ENCODE measurements around the gene IFNA6.
"Not testable (repeated sequence)": the region's sequence is repeated elsewhere in the genome, so short reads cannot be mapped to it uniquely, and the experiment has no call there.

Gene IFNA6

DNA sequence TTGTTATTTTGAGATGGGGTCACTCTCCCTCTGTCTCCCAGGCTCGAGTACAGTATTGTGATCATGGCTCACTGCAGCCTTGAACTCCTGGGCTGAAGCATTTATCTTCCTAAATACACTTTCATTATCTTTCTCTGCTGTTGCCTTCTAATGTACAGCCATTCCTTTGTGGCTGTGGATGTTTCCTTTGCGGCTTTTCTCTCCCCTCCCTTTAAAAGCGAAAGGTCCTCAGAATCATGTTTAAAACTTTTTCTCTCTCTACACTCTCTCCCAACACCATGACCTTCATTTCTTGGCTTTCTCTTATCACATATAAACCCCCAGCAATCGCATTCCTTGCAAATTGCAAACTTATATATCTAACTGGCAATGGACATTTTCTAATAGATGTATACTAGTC lies 32.9 kb upstream of the IFNA6 start:
- H3K27ac ChIP-seq: no peak overlapping the region
- ChIA-PET POLR2A (ENCODE audit: low non-redundant PET) (no interaction called here), CTCF (no interaction called here)
- TF ChIP-seq, protein P1, sequence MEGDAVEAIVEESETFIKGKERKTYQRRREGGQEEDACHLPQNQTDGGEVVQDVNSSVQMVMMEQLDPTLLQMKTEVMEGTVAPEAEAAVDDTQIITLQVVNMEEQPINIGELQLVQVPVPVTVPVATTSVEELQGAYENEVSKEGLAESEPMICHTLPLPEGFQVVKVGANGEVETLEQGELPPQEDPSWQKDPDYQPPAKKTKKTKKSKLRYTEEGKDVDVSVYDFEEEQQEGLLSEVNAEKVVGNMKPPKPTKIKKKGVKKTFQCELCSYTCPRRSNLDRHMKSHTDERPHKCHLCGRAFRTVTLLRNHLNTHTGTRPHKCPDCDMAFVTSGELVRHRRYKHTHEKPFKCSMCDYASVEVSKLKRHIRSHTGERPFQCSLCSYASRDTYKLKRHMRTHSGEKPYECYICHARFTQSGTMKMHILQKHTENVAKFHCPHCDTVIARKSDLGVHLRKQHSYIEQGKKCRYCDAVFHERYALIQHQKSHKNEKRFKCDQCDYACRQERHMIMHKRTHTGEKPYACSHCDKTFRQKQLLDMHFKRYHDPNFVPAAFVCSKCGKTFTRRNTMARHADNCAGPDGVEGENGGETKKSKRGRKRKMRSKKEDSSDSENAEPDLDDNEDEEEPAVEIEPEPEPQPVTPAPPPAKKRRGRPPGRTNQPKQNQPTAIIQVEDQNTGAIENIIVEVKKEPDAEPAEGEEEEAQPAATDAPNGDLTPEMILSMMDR (conservative IDR thresholded peaks at IDR 0.05; ENCODE audit: low read depth): no peak
- DNase-seq (ENCODE audit: low spot score): no peak

DNA sequence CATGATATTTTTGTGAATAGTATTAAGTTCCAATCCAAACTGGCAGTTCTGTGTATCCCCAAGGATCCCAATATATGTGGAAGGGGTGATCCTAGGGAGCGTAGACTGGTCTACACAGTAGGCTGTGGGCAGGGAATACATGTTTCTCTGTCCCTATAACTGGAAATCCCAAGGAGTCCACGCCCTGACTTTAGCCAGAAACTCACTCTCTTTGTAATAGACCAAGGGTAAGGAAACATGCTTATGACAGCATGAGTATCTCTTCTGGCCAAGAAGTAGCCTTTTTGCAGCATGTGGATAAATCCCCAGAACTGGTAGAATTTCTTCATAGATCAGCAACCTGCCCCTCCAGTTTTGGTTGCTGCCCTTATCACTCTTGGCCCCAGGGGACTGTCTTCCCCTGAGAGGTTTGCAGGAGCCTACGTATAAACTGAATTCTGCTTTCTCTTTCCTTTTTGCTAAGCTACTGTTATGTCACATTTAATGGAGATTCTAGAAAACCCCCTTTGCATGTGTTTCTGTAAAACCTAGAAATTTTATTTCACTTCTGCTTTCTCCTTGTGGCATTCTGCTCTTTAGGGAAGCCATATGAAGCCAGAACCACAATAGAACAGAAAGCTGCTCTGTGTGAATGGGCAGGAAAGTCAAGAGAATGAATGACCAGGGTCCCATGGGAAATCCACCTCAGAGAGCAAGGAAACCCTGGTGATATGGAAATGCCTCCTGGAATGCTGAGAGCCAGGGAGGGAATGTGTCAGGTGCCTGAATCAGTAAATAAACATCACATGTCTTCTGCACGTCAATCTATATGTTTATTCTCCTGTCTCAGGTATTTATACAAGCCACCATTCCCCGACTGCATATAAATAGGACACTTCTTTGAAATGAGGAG lies 31.0 kb upstream of the IFNA6 start:
- no peak for DNase-seq (ENCODE audit: low spot score)
- TF ChIP-seq, protein P1 (conservative IDR thresholded peaks at IDR 0.05; ENCODE audit: low read depth): no peak
- H3K27ac ChIP-seq: no peak overlapping the region
- ChIA-PET CTCF (no interaction called here), POLR2A (ENCODE audit: low non-redundant PET) (no interaction called here)

DNA sequence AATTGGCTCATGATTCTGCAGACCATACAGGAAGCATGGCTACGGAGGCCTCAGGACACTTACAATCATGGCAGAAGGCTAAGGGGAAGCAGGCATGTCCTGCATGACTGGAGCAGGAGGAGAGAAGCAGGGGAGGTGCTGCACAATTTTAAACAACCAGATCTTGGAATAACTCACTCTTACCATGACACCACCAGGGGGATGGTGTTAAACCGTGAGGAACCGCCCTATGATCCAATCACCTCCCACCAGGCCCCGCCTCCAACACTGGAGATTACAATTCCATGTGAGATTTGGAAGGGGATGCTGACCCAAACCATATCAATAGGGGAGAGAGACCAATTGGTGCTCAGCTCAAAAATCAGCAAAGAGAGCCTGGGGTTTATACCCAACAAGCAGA lies 20.8 kb upstream of the IFNA6 start:
- DNase-seq (ENCODE audit: low spot score); POLR2A ChIA-PET (ENCODE audit: low non-redundant PET); H3K27ac ChIP-seq; CTCF ChIA-PET: not testable (repeated sequence)

DNA sequence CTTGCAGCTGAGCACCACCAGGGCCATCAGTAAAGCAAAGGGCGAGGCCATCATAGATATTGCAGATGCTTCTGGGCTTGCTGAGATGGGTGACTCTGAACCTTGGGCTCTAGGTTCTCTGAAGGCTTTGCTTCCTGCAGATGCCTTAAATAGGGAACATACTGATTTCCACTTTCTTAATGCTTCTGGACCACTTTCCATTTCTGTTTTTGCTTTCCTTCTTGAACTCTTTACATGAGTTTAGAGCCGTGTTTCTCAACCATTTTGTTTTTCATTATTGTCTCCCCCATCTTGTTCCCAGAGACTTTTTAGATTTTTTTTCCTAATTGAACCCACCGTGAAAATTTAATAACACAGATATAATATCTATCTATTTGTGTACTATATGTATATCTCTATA lies 17.3 kb upstream of the IFNA6 start, which contains the start of gene IFNA13:
TSS of gene IFNA13 (minus strand) at position 101 of the 400 bp plus-strand sequence. CDS start at position 54, 47 bp downstream.
- TF ChIP-seq, protein P1 (conservative IDR thresholded peaks at IDR 0.05; ENCODE audit: low read depth): no peak
- ChIA-PET CTCF (no interaction called here), POLR2A (ENCODE audit: low non-redundant PET) (no interaction called here)
- no peak within 1 kb of the TSS for H3K27ac ChIP-seq
- DNase-seq (ENCODE audit: low spot score): no peak

DNA sequence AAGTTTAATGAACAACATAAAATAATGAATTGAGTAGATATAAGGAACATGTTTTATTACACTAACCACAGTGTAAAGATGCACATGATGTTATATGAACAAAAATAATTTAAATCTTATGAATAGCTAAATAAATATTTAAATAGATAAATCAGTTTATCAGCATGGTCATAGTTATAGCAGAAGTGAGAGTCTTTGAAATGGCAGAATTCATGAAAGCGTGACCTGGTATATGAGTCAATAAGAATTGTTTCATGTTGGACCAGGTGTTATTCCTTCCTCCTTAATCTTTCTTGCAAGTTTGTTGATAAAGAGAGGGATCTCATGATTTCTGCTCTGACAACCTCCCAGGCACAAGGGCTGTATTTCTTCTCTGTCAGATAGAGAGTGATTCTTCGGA lies 16.5 kb upstream of the IFNA6 start:
- H3K27ac ChIP-seq; CTCF ChIA-PET; DNase-seq (ENCODE audit: low spot score); POLR2A ChIA-PET (ENCODE audit: low non-redundant PET): not testable (repeated sequence)

DNA sequence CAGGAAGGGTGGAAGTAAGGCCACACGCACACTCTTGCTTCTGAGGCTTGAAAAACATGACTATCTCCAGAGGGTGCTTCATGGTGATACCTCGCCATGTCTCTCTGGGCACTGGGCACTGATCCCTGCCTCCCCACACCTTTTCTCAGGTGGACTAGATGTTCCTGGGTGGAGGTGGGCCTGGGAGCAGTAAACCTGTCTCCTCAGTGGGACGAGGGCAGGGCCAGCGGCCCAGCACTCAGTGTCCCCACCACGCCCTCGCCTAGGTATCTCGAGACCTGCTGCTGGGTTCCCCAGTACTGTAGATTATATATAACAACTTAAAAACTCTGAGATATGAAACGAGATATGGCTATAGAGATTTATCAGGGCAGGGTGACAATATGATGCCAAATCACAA lies 11.6 kb upstream of the IFNA6 start:
- no peak overlapping the region for H3K27ac ChIP-seq
- POLR2A ChIA-PET (ENCODE audit: low non-redundant PET): no interaction called here
- TF ChIP-seq, protein P1 (conservative IDR thresholded peaks at IDR 0.05; ENCODE audit: low read depth): no peak
- DNase-seq (ENCODE audit: low spot score): no peak
- CTCF ChIA-PET: no interaction called here

DNA sequence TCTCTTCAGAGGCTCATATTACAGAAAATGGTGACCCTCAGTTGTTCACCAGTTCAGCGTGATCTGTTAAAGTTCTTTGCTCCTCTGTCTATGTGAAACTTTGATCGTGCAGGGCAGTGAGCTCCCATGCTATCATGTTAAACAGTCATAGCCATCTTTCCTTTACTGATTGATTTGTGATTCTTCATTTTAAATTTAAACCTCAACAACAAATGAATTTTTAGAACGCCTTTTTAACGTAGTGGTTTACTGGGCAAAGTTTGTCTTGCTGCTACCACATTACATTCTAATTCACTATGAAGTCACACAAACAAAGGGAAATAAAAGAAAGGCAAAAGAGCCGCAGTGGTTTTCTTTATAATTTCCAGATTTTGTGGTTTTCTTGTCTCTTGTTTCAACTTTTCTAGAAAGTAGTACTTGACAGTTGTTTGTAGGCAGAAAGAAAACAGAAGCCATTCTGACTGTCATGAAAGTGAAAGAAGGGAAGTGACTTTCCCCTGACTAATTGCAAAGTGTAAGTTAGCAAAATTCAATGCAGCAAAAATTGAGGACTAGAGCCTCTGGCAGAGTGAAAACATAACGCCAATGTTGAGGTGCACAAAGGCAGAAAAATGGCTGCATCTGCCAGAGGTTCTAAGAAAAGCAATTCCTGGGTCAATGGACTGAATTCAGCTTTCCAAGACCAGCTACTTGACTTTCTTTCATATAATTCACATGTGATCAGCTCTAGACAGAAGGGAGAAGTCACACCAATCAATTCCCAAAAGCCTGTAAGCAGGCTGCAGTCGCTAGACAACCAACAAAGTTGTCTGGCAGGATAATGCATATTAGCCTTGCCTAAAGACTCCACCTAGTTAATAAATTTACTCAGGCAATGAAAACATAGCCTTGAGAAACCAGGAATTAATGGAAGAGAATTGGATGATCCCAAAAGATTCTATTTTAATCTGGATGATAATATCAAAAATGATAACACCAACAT lies 7.1 kb upstream of the IFNA6 start:
- no peak for DNase-seq (ENCODE audit: low spot score)
- POLR2A ChIA-PET (ENCODE audit: low non-redundant PET): no interaction called here
- CTCF ChIA-PET: no interaction called here
- no peak overlapping the region for H3K27ac ChIP-seq
- TF ChIP-seq, protein P1 (conservative IDR thresholded peaks at IDR 0.05; ENCODE audit: low read depth): no peak

All from RWPE1 (cell line).